PC-9 (cell line): ENCODE results near the gene MAP2K1.

Source experiments
- CTCF ChIP-seq: fragments of 200-600 bp; sonication (generic); conservative IDR thresholded peaks from 2 replicates; pipeline ENCODE4 v1.6.1; 2017; ENCODE audit warnings: mixed run types, antibody characterized with exemption, mild to moderate bottlenecking, moderate library complexity
- EZH2 ChIP-seq: fragments of 200-600 bp; sonication (generic); IDR thresholded peaks from 2 replicates; pipeline ENCODE4 v1.8.0; 2017; ENCODE audit warnings: antibody characterized with exemption, low read depth

- TF ChIP-seq CTCF (no peak), EZH2 (no peak)
These were observed 97.9 kb downstream of the MAP2K1 start for GRCh38 chr15:66484539-66485112.
